B cell (primary cell): ENCODE data around the gene INHBE. TPM values are rescaled to one million over a fixed set of nuclear protein-coding genes. Genes with fewer than 3 reads are reported as not detected.

Source experiments
- ATAC-seq: fragments of 200-7000 bp; cut with Tn5 transposase; one replicate; pipeline ENCODE4 v1.10.0; 2021; ENCODE audit warnings: low read depth, mild to moderate bottlenecking, moderate number of reproducible peaks, moderate library complexity
- CTCF ChIA-PET: fragments of 350-600 bp; sonication (Branson Sonifier 250); formaldehyde crosslinking; loops from one replicate; lab custom pipeline; 2021; ENCODE audit warnings: antibody characterized with exemption, inconsistent platforms; lab: Charles Lee
- POLR2A ChIA-PET: fragments of 350-600 bp; sonication (Branson Sonifier 250); formaldehyde crosslinking; loops from one replicate; lab custom pipeline; 2021; ENCODE audit warnings: antibody characterized with exemption; lab: Charles Lee
- DNase-seq: peaks from one replicate; pipeline ENCODE4 v3.0.0; 2013
- H2AFZ ChIP-seq: 2 replicates; pipeline ENCODE4 v1.6.1; 2012; ENCODE audit warnings: mild to moderate bottlenecking, low read depth, low read length; ENCODE audit not compliant: insufficient read depth, poor library complexity, severe bottlenecking
- H3K27ac ChIP-seq, 2 donors: 1 replicate in 1 of 2; 2 replicates in 1 of 2; pipeline ENCODE4 v1.5.1; 2012 to 2013; ENCODE audit warnings: low read length in 2 of 2, mild to moderate bottlenecking in 2 of 2, moderate library complexity in 1 of 2
- H3K27me3 ChIP-seq, 4 experiments: fragments of 200-600 bp in 1 of 4; sonication (generic) in 1 of 4; replicated peaks in 1 of 4; 1 replicate in 2 of 4; 2 replicates in 2 of 4; pipeline versions ENCODE4 v1.6.1 to v1.7.0; 2013 to 2016; ENCODE audit warnings: low read length in 3 of 4, mild to moderate bottlenecking in 2 of 4, mixed read lengths in 1 of 4, moderate library complexity in 1 of 4; ENCODE audit not compliant: insufficient read depth in 4 of 4, control insufficient read depth in 3 of 4; ENCODE audit errors: control extremely low read depth in 1 of 4
- H3K36me3 ChIP-seq, 2 experiments: replicated peaks in 1 of 2; 1 replicate in 1 of 2; 2 replicates in 1 of 2; pipeline versions ENCODE4 v1.6.1 to v1.7.1; 2013; ENCODE audit warnings: low read length in 1 of 2; ENCODE audit not compliant: insufficient read depth in 2 of 2, control insufficient read depth in 1 of 2; ENCODE audit errors: control extremely low read depth in 1 of 2, extremely low read depth in 1 of 2
- H3K4me1 ChIP-seq, 2 donors: fragments of 200-600 bp in 1 of 2; sonication (generic) in 1 of 2; 1 replicate in 1 of 2; 2 replicates in 1 of 2; pipeline versions ENCODE4 v1.5.1 to v1.6.1; 2013 to 2017; ENCODE audit warnings: low read length in 2 of 2; ENCODE audit not compliant: control insufficient read depth in 2 of 2, insufficient read depth in 2 of 2
- H3K4me2 ChIP-seq: replicated peaks from 2 replicates; pipeline ENCODE3; 2012; ENCODE audit warnings: mild to moderate bottlenecking, low read depth, low read length; ENCODE audit not compliant: poor library complexity, severe bottlenecking
- H3K4me3 ChIP-seq, 5 experiments: fragments of 200-600 bp in 1 of 5; sonication (generic) in 1 of 5; 1 replicate in 3 of 5; 2 replicates in 2 of 5; pipeline versions ENCODE4 v1.5.1 to v1.7.0; 2011 to 2016; ENCODE audit warnings: low read length in 4 of 5, mild to moderate bottlenecking in 4 of 5, low read depth in 2 of 5, control low read depth in 1 of 5, moderate library complexity in 1 of 5; ENCODE audit not compliant: insufficient read depth in 1 of 5; ENCODE audit errors: control extremely low read depth in 1 of 5, extremely low read depth in 1 of 5
- H3K79me2 ChIP-seq: fragments of 200-600 bp; sonication (generic); one replicate; pipeline ENCODE4 v1.6.0; 2016; ENCODE audit warnings: low read length; ENCODE audit not compliant: control insufficient read depth, insufficient read depth
- H3K9ac ChIP-seq: fragments of 200-600 bp; sonication (generic); 2 replicates; pipeline ENCODE4 v1.6.1; 2017; ENCODE audit warnings: mild to moderate bottlenecking, low read length, moderate library complexity
- H3K9me3 ChIP-seq, 3 donors: one replicate each; pipeline versions ENCODE4 v1.6.1 to v1.7.1; 2013; ENCODE audit warnings: low read length in 2 of 3; ENCODE audit not compliant: control insufficient read depth in 2 of 3, insufficient read depth in 1 of 3; ENCODE audit errors: control extremely low read depth in 1 of 3
- H4K20me1 ChIP-seq: 2 replicates; pipeline ENCODE4 v1.6.0; 2012; ENCODE audit warnings: mild to moderate bottlenecking, low read length; ENCODE audit not compliant: insufficient read depth, control insufficient read depth, poor library complexity, severe bottlenecking
- H3K27ac Mint-ChIP-seq: one replicate; pipeline ENCODE4 v1.8.0; 2021; ENCODE audit warnings: mixed read lengths
- H3K27me3 Mint-ChIP-seq: one replicate; pipeline ENCODE4 v1.8.0; 2021; ENCODE audit warnings: mixed read lengths
- H3K4me1 Mint-ChIP-seq: one replicate; pipeline ENCODE4 v1.8.0; 2021; ENCODE audit warnings: mixed read lengths
- H3K4me3 Mint-ChIP-seq: one replicate; pipeline ENCODE4 v1.8.0; 2021; ENCODE audit warnings: mixed read lengths
- H3K9me3 Mint-ChIP-seq: one replicate; pipeline ENCODE4 v1.8.0; 2022; ENCODE audit warnings: mixed read lengths; ENCODE audit not compliant: insufficient read depth
- CTCF ChIP-seq: fragments of 200-600 bp; IDR thresholded peaks from one replicate; pipeline ENCODE4 v1.8.0; 2022; ENCODE audit warnings: antibody characterized with exemption, mild to moderate bottlenecking
- EZH2 ChIP-seq: IDR thresholded peaks from 2 replicates; pipeline ENCODE4 v1.6.1; 2012; ENCODE audit warnings: borderline replicate concordance, low read depth, mild to moderate bottlenecking, moderate library complexity, low read length; ENCODE audit not compliant: insufficient read depth, poor library complexity, severe bottlenecking
- WGBS: methylation state at CpG from one replicate; pipeline ENCODE4 v1.1.5; 2013; ENCODE audit warnings: missing lambda C conversion rate; ENCODE audit not compliant: insufficient coverage; 5-methylcytosine and 5-hydroxymethylcytosine counted together
- intact Hi-C: fragments of 100-400 bp; cut with micrococcal nuclease; formaldehyde crosslinking; loops from one replicate; pipeline ENCODE4 v1.10.0; 2022
- polyA plus RNA-seq: library from polyadenylated mRNA; depleted of rRNA; stranded (reverse); fragments of >200 nt; gene quantifications from 2 replicates; pipeline ENCODE4 v1.2.3, GENCODE V29; 2012
- total RNA-seq, 2 donors: library from RNA; stranded (reverse); fragments of 120-200 nt in 1 of 2; gene quantifications; 1 replicate in 1 of 2; 2 replicates in 1 of 2; pipeline versions ENCODE4 v1.2.3 to v1.2.4, GENCODE V29; 2013 to 2022

INHBE gene
- total and polyA plus RNA-seq, 2 donors (not counting 1 experiment from before 2014, with no cell fraction given), result not detected

- intact Hi-C loops, result loop anchor here (1.0 to 5.0 kb wide), 2 partner anchors 13 to 147 kb away; no protein-coding TSS in a partner anchor
- CTCF ChIA-PET, result interaction anchor here (1.0 to 10.4 kb wide), 8 partner anchors 9 to 22 kb away, joined by 3 to 166 read pairs (median 6); partner anchors contain the start of genes GLI1, INHBE and MARS1
- Histone ChIP-seq H3K9me3 (no peaks in the 10 kb centered on the region), H3K9ac (peak overlapping the region; percentile 88), H2AFZ (peak overlapping the region; percentile 43), H3K4me2 (peak overlapping the region; percentile 95), H3K79me2 (peaks cover 67% of the 10 kb centered on the region), H3K27me3 (no peaks in the 10 kb centered on the region), H3K27ac (peak overlapping the region; percentile 91 to 99), H3K4me3 (peak overlapping the region; percentile 6 to 90 (median 82)), H4K20me1 (peaks cover 23% of the 10 kb centered on the region), H3K4me1 (peaks cover 54 to 76% of the 10 kb centered on the region in 2 donors), H3K36me3 (peaks cover 2 to 44% of the 10 kb centered on the region in 2 experiments)
- POLR2A ChIA-PET, result interaction anchor here (0.5 to 5.3 kb wide), 5 partner anchors 13 to 234 kb away, joined by 3 to 39 read pairs (median 3); no protein-coding TSS in a partner anchor
- TF ChIP-seq EZH2 (no peak), CTCF (no peak)
- Mint-ChIP-seq H3K9me3 (no peaks in the 10 kb centered on the region), H3K27ac (peak overlapping the region; percentile 98), H3K27me3 (no peaks in the 10 kb centered on the region), H3K4me3 (peak overlapping the region; percentile 99), H3K4me1 (peaks cover 76% of the 10 kb centered on the region)
- ATAC-seq (no peak), DNase-seq (no peak)
- 61% methylated on average over 79 of the region's 84 CpGs for WGBS
Observed at GRCh38 chr12:57475271-57476161, 20.4 kb downstream of the INHBE start.
